Left renal pelvis (tissue), 4 donors: Measurements from ENCODE around the gene LBX1. TPM values are rescaled to one million over a fixed set of nuclear protein-coding genes. Genes with fewer than 3 reads are reported as not detected.

Experiments
- DNase-seq, 4 donors: peaks; one replicate each; pipeline ENCODE4 v3.0.0-alpha.2; 2013; ENCODE audit warnings: low read depth in 4 of 4, low spot score in 3 of 4
- polyA plus RNA-seq, 4 donors: library from polyadenylated mRNA; unstranded; fragments of 120-200 nt; gene quantifications; one replicate each; pipeline ENCODE4 v1.2.1, GENCODE V29; 2013; ENCODE audit not compliant: insufficient read length in 4 of 4

The LBX1 gene, protein sequence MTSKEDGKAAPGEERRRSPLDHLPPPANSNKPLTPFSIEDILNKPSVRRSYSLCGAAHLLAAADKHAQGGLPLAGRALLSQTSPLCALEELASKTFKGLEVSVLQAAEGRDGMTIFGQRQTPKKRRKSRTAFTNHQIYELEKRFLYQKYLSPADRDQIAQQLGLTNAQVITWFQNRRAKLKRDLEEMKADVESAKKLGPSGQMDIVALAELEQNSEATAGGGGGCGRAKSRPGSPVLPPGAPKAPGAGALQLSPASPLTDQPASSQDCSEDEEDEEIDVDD
- polyA plus RNA-seq: not detected

DNA sequence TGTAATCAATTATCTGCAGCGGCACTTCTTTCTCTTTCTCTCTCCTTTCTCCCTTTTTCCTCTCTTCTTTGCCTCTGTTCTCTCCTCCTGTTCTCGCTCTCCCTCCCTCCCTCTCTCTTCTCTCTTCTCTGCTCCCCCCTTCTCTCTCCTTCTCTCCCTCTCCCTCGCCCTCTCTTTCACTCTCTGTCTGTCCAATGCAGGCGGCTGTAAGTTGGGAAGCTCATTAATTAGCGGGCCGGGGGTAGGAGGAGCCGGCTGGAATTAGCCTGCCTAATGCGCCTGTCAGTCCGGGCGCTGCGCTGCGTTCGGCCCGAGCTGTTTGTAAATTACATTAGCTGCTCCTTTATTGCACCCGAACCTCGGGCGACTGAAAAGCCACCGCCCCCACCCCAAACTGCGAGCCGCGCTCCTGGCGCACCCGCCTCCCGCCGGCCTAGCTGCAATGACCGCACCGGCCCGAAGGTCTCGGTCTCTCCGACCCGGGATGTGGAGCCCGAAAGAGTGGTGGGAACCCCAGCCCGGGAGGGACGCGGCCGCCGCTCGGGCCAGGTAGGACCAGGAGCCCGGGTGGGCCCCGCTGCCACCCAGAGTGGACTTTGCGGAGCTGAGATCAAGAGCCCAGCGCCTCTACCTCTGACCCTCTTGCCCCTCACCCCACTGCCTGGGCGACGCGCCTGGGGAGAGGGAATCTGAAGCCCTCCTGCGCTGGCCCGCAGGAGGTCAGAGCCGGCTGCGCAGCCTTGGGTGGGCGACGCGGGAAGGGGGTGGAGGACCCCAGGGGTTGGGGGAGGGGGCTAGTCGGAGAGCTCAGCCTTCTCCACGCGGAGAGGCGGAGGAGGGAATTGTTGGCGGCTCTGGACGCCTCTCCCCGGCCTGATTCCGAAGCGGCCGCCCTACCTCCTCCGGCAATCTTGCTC lies at the start of gene LBX1:
Gene LBX1 (minus strand): TSS at position 198 of the 917 bp plus-strand sequence. CDS start 648 bp downstream, outside the sequence.
- DNase-seq: no peak

DNA sequence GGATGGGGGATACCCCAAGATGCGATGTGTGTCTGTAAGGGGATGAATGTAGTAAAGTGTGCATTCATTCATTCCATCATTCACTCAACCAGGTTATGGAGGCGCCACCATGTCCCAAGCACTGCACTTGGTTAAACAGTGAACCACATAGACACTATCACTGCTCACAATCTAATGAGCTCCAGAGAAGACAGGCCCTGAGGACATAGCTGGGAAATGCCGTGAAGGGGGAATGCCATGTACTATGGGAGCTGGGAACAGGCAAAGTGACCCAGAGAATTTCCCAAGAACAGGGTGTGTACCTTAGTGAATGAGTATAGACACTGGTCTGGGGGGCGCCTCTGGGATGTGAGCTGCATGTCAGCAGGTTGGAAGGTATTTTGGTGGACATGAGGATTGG lies 44.5 kb upstream of the LBX1 start:
- DNase-seq: no peak

DNA sequence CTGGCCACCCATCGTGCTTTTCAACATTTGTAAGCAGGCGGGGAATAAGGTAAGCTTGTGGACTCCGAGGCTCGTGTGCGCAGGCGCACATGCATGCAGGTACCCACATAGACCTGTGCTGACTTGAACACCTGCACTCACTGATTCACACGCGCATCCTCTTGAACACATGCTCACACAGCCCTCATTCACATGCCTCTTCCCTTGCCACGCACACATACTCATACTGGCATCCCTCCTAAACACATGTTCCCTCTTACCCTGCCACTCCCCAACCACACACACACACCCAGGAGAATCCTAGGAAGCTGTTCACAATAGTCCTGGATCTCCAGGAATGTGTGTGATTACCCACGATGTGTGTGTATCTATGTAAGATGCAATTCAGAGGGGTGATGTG lies 44.1 kb upstream of the LBX1 start:
- no peak for DNase-seq

DNA sequence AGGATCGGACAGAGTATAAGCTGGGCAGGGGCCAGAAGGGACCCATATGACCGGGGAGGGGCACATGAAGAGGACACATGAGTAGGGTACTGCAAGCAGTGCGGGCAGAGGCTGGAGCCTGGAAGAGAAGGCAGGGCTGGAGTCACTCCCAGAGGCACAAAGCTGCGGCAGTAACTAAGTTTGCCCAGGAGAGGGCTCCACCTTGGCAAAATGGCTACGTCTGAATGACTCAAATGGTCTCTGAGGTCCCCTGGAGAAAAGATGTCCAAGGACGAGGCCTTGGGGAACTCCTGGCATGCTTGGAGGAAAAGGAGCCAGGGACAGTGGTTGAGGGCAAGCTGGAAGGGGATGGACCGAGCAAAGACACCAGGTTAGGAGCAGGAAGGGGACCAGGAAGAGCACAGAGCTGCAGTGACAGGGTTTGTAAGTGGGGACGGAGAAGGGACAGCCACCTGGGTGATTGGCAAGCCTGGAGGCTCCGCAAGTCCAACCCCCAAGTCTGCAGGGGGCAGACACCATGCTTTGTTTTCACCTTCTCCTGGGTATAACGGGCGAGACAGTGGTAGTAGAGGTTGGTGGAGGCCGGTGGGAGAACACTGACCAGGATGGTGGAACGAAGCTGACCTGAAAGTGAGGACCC lies 43.1 kb upstream of the LBX1 start:
- DNase-seq: peak in 1 of 4 donors; percentile 35

DNA sequence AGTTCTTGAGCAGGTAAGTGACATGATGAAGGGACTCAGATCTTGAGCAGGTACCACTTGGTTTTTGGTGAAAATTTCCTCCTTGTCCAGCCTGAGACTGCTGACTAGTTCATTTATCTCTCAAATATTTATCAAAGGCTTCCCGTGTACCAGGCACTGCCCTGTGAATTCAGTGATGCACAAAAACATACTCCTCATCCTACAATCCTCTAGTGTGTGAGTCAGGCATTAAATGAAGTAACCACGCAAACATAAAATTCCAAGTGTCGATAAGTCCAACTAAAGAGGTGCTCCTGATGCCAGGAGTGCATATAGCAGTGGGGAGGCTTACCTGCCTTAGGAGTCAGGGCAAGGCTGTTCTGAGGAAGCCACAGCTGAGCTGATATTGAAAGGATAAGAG lies 41.5 kb upstream of the LBX1 start:
- DNase-seq: no peak

DNA sequence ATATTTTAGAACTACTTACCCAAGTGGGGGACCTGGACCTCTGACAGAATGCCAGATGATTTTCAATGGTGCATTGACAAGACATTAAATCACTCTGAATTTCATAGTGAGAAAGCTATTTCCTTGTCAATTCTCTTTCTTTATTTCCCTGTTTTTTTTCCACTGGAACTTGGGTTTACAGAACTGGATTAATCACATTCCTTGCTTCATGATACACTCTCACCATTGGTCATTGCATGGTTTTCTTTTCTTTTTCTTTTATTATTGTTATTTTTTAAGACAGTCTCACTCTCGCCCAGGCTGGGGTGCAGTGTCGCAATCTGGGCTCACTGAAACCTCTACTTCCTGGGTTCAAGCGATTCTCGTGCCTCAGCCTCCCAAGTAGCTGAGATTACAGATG lies 38.5 kb upstream of the LBX1 start:
- DNase-seq: no peak

DNA sequence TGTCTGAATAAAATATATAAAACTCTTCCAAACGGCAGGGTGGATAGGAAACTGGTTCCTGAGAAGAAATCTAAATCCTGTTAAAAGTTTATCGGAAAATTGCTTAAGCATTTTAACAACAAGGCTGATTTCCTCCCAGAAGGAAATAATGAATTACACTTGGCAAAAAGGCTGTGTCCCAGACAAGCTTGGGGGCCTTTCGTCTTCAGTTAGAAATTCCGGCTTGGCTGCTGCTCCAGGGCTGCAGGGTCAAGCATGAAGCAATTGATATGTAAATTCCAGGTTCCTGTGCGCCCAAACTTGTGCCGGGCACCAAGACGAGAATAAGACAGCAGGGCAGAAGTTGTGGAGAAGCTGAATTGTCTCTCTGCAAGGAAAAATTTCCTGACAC lies 38.0 kb upstream of the LBX1 start:
- no peak for DNase-seq

DNA sequence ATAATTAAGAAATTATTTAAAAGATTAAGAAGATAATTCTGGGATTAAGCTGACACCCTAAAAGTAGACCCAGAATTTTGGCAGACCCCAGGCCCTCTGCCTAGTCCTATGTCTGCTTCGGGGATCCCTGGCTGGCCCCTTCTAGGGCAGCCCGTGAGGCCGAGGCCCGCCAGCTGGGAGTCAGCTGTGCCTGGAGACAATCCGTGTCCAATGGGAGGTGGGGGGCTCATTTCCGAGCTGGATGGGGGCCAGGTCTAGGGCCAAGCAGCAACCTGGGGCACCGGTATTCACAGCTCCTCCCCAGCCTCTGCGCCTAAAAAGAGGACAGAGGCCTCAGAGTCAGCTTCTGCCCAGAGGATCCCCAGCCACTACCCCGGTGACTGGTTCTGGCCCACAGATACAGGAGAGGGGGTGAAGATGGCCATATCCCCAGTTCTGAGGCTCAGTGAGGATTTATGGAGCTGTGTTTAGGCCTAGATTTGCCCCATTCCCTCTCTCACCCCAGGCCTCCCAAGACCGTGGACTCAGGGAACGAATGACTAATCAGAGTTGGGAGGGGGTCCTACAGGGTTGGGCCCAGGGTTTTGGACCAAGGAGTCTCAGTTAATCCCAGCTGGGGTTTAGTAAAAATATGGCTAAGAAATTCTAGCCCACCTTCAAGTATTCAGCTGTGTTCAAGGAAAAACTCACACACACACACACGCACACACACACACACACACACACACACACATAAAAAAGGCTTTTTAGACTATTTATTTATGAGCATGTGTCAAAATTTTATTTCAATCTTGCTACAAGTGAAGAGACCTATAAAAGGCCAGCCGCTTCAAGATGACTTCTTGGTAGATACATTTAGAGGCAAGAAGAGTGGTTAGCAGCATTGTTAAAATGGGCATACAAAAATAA lies 37.4 kb upstream of the LBX1 start:
- no peak for DNase-seq

DNA sequence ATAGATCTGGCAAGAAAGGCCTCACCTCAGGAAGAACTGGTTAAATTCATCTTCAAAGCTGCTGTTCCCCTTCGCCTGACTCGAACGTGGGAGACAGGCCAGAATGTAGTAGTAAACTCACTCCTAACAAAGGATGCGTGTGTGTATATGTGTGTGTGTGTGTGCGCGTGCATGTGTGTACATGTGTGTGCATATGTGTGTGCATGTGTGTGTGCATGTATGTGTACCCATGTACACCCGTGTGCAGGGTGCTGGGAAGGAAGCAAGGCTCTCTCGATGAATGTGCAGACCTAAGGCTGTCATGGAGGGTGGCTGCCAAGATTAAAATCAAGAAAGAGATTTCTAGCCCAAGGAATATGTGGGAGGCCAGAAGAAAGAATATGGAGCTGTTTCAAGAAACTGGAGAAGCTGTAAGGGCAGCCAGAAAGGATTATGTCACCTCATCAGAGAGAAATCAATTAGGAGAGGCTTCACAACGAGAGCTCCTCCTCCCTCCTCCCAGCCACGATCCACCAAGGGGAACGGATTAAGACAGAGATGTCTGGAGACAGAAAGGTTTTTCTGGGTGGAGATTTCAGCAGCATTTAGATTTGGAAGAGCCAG lies 34.0 kb upstream of the LBX1 start:
- DNase-seq: no peak

DNA sequence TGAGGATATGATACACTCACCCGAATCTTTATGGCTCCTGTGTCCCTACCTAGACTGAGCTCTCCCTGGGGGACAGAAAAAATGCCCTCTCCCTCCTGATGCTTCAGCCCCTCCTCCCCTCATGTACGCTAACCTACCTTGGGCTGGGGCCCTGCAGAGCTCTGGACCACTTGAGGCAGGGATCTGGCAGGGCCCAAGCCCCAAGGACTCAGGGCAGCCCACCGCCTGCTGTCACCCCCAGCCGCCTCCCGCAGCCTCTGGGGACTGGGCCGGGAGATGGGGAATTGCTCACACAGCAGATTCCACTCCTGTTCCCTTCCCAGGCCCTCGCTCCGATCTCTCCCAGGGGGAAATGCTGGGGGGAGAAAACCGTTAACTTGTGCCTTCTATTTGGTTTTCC lies 32.9 kb upstream of the LBX1 start:
- no peak for DNase-seq

DNA sequence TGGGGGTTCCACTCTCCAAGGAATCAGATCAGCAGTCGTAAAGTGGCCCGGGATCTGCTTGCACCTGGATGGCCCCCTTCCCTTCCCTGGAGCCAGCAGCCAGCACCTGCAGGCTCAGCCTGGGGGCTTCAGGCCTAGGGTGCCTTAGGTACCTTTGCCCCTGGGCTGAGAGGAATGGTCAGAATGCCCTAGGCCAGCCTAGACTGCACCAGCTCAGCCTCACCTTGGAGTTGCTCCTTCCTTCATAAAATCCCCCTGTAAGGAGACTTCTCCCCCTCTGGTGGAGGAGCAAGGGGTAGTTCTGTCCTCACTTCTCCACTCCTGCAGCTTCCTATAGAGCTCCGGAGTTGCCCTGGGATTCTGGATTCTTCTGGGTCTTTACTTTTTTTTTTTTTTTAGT lies 32.4 kb upstream of the LBX1 start:
- DNase-seq: no peak

DNA sequence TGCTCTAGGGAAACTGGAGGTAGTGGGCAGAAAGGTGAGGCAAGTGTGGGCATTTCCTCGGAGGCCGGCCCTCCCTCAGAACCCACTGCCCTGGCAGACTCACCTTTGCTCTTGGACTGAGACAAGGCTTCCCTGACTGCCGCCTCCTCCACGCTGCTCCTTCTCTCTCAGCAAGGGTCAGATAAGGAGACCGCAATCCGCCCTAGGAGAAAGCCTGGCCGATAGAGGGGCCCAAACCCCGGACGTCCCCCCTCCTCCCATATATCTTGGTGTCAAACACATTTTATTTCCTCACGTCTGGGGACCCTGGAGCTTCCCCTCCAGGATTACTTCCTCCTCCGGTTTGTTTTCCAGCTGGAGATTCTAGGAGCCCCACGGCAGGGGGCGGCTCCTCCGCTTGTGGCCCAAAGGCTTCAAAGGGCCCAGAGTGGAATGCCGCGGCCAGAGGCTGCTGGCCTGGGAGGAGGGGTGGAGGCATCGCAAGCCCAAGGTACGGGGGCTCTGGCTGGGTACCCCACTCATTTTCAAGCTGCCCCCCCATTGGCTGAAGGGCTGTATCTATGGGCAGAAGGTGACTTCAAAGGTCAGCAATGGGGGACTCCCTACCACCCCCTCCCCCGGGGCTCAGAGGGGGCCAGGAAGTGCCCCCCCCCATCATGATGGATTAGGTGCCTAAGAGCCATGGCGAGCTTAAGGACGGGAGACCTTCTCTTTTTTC lies 31.7 kb upstream of the LBX1 start:
- DNase-seq: no peak

DNA sequence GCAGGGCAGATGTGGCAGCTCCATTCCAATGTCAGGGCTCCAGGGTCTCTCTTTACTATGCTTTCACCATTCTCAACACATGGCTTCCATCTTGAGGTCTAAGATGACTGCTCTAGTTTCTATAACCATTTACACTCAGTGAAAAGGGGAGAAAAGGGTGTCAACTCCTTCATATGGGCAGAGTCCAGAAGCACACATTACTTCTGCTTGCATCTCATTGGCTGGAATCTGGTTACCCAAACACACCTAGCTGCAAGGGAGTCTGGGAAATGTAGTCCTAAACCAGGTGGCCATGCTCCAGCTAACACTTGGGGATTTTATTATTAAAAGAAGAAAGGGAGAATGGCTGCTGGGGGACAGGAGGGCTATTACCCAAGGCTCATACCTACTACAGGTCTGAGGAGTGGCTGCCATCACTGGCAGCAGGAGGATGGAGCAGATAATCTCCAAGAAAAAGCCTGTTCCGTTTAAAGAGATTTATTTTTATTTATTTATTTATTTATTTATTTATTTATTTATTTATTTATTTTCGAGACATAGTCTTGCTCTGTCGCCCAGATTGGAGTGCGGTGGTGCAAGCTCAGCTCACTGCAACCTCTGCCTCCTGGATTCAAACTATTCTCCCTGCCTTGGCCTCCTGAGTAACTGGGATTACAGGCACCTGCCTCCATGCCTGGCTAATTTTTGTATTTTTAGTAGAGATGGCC lies 29.1 kb upstream of the LBX1 start:
- no peak for DNase-seq

DNA sequence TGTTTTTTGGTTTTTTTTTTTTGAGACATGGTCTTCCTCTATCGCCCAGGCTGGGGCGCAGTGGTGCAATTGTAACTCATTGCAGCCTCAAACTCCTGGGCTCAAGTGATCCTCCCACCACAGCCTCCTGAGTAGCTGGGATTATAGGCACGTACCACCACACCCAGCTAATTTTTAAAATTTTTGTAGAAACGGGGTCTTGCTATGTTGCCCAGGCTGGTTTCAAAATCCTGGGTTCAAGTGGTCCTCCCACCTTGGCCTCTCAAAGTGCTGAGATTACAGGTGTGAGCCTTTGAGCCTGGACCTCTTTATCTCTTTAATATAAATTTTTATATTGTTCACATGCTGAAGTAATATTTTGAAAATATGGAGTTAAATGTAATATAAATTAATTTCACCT lies 28.2 kb upstream of the LBX1 start:
- DNase-seq: no peak

DNA sequence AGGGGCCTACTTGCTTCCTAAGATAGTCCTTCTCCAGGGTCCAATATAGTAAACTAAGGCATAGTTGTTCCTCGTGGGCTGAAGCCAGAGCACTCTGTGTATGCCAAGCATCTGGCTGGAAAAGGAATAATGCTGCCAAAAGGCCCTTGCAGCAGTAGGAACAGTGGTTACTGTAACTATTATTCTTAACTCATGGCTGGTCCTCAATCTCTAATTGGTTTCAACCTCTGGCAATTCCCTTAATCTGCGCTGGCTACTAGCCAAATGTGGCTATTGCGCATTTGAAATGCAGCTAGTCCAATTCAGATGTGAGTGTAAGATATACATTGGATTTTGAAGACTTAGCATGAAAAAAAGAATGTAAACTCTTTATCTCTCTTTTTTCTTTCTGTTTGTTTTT lies 27.8 kb upstream of the LBX1 start:
- DNase-seq: no peak

DNA sequence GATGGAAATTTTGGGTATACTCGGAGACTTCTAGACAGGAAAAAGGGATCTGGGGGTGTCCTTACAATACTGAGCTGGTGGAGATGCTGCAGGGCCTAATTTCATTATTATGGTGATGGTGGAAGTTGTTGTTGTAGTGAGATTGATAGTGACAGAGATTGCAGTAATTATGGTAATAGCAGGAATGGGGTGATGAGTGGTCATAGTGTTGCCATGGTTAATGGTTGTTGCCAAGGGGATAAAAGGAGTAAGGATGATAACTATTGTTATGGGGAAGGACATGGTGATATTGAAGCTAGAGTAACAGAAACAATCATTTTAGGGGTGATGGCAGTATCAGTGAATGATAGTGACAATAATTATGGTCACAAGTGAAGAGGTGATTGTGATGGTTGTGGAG lies 27.1 kb upstream of the LBX1 start:
- DNase-seq: no peak

DNA sequence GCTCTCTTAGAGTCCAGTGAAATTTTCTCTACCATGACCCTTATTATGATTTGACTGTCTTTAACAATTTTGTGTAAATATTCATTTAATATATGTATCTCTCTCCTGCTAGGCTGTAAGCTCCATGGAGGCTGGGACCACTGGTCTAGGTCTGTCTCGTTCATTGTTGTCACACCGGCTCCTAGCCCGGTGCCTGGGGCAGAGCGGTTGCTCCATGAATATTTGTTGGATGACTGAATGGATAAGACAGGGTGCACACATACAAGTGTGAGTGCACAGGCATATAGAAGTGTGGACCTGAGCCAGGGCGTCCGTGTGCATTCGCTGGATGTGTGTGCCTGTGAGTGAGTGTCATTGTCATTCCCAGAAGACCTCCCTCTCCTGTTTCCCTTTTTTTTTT lies 20.9 kb upstream of the LBX1 start:
- no peak for DNase-seq

DNA sequence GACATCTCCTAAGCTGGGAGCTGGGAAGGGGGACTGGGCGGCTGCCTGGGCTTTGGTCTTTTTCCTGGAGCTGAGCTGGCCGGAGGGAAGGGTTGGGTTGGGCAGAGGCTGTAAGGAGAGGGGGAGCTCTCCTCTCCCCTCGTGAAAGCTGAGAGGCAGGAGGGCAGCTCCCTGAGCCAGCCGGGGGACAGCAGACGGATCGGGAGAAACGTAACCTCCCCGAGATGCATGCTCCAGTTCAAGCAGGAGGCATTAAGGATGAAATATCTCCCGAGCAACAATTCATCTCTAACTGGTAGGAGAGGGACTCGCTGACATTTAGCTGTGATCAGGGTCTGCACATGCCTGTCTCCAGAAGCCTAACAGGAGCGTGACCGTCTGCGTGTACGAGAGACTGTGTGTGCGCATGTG lies 19.9 kb upstream of the LBX1 start:
- no peak for DNase-seq

DNA sequence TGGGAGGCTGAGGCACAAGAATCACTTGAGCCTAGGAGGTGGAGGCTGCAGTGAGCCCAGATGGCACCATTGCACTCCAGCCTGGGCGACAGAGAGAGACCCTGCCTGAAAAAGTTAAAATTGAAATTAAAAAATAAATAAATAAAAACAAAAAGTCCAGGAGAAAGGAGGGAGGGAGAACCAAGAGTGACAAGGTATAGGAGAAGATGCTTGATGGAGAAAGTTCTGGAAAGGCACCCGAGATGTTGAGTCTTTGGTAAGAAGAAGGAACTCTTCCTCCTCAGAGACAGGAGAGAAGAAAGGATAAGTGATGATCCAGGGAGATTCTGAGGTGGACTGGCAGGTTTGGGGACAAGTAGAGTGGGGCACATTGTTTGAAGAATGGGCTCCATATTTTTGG lies 17.4 kb upstream of the LBX1 start:
- DNase-seq: no peak
